Measurements from ENCODE around the gene KIF11.
"Not testable (repeated sequence)": the region's sequence is repeated elsewhere in the genome, so short reads cannot be mapped to it uniquely, and the experiment has no call there.

The KIF11 gene

DNA sequence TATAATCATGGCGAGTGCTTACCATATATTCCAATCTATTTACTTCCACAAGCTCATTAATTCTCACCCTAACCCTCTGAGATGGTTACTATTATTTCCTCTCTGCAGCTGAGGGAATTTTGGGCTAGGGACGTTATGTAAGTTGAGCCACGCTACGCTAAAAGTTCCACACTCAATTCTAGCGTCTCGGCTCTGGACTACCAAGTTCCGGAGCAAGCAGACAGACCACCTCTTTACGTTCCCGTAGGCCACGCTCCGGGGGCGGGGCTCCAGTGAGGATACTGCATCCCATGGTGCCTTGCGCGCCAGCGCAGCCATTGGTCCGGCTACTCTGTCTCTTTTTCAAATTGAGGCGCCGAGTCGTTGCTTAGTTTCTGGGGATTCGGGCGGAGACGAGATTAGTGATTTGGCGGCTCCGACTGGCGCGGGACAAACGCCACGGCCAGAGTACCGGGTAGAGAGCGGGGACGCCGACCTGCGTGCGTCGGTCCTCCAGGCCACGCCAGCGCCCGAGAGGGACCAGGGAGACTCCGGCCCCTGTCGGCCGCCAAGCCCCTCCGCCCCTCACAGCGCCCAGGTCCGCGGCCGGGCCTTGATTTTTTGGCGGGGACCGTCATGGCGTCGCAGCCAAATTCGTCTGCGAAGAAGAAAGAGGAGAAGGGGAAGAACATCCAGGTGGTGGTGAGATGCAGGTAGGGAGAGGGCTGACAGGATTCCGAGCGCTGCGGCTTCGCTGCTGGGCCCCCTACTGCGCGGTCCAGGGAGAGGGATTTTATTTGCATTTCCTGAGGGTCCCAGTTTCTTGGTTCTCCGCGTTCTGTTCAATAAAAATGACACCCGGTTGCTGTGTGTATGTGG is at the start of gene KIF11:
TSS of gene KIF11 (plus strand) at position 370 of the 858 bp plus-strand sequence. CDS start at position 616, 246 bp downstream.
- in situ Hi-C loops (cut with MboI; ENCODE audit: low sequenced_read_pairs): no loop called here

DNA sequence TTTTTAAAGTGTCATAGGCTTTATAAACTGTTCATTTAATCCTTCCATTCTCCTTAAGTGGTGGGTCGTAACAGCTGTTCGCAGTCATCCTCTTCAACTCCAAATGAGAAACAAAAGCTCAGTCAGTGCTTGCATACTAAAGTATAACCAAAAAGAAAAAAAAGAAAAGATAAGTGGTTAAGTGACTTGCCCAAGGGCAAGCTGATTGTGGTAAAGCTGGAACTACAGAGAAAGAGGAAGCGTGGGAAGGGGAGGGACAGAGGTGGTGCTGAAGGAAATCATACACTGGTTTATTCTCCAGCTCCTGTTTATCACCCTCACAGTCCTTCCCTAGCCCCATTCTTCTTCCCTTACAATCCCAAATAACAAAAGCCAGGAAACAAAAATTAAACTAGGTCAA is 48.6 kb upstream of the KIF11 start:
- in situ Hi-C loops (cut with MboI; ENCODE audit: low sequenced_read_pairs): no loop called here

DNA sequence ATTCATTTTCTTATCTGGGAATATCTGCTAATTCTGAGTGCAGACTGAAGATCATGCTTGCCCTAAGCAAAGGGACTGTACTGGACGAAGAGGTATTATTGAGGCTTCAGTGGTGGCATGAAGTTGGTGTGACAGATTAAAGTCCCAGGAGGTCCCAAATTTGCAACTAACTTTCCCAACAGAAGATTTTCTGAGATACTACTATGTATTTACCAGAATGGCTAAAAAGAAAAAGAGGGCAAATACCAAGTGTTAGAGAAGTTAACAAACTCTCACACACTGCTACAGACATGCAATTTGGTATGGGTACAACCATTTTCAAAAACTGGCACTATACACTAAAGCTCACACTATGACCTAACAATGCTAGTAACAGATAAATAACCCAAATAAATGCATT is 47.4 kb upstream of the KIF11 start:
- in situ Hi-C loops (cut with MboI; ENCODE audit: low sequenced_read_pairs): no loop called here

DNA sequence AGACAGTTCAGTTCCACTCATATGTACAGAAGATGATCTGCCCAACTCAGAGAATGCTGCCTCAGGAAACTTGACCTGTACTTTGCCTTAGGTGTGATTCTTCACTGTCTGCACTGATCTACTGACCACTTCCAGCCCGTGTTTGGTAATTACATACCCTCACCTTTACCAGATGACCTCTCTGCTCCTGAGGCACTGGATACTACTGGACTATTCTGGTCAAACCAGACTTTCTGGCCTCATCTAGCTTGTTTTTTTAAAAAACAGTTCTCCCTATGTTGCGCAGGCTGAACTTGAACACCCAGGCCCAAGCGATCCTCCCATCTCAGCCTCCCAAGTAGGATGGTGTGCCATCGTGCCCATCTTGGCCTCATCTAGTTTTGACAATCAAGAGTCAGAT is 45.3 kb upstream of the KIF11 start:
- in situ Hi-C loops (cut with MboI; ENCODE audit: low sequenced_read_pairs): no loop called here

DNA sequence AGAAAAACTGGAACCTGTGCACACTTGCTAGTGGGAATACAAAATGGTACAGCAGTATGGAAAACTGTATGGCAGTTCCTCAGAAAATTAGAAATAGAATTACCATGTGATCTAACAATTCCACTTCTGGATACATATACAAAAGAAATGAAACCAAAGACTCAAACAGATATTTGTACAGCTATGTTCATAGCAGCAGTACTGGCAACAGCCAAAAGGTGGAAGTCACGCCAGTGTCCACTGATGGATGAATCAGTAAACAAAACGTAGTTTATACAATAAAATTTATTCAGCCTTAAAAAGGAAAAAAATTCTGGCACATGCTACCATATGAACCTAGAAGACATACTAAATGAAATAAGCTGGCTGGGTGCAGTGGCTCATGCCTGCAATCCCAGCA is 42.0 kb upstream of the KIF11 start:
- in situ Hi-C loops (cut with MboI; ENCODE audit: low sequenced_read_pairs): no loop called here

DNA sequence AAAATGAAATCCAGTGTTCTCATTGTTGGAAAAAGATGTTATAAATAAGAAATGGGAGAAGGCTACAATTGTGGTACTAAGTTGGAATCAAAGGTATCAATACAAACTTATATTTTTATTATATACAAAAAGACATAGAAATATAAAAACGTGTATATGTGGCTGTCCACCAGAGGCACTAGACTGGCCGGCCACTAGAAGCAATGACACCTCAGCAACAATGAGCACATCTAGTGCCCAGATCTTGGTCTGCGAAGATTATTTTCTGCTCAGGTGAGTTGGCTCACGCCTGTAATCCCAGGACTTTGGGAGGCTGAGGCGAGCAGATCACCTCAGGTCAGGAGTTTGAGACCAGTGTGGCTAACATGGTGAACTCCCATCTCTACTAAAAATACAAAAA is 40.6 kb upstream of the KIF11 start:
- in situ Hi-C loops (cut with MboI; ENCODE audit: low sequenced_read_pairs): no loop called here

DNA sequence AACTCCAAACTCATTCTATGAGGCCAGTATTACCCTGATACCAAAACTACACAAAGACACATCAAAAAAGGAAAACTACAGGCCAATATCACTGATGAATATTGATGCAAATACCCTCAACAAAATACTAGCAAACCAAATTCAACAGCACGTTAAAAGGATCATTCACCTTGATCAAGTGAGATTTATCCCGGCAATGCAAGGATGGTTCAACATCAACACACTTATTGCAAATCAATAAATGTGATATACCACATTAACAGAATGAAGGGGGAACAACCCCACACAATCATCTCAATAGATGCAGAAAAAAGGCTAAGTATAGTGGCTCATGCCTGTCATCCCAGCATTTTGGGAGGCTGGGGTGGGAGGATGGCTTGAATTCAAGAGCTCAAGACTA is 39.0 kb upstream of the KIF11 start:
- in situ Hi-C loops (cut with MboI; ENCODE audit: low sequenced_read_pairs): no loop called here

DNA sequence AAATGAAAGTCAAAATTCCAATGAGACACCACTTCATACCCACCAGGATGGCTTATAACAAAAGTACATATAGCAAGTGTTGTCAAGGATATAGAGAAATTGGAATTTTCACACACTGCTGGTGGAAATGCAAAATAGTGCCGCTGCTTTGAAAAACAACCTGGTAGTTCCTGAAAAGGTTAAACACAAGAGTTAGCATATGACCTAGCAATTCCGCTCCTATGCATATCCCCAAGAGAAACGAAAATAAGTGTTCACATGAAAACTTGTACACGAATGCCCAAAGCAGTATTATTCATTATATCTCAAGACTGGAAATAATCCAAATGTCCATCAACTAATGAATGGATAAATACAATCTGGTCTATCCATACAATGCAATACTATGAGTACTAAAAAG is 33.9 kb upstream of the KIF11 start:
- in situ Hi-C loops (cut with MboI; ENCODE audit: low sequenced_read_pairs): no loop called here

DNA sequence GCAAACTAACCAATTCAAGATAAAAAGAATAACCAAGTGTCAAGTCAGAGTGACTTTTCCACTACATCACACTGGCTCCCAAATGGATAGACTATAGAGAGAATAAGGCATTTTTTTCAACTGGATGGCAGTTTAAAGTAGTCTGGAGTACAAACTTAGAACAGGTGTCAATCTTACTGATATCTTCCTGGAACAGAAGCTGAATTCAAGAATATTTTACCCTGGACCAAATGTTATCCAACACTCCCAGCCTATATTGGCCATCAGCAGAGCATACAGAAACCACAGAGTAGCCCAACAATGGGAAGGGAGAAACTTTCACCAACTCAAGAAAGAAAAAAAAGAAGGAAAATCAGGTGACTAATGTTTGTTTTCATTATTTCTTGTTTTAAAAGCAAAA is 30.5 kb upstream of the KIF11 start:
- in situ Hi-C loops (cut with MboI; ENCODE audit: low sequenced_read_pairs): no loop called here

DNA sequence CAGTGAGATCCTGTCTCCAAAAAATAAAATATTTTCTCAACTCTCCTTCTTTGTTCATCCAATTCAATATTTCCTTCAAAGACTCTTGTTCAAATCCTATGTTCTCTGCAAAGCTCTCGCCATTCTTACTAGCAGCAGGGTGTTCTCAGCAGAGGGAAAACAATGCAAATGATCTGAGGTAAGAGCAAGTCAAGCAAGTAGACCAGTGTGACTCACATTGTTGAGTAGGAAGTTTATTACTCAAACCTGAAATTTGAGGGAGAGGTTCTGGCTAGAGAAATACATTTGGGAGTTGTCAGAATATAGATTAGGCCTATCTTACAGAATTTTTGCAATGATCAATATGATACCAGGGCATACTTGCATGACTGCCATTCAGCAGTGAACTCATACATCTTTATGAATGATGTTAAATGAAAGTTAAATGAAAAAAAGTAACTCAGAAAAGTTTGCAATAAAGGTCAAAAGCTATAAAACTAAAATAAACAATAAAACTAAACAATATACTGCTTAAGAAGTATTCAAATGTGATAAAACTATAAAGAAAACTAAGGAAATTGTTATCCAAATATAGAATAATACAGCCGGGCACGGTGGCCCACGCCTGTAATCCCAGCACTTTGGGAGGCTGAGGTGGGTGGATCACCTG is 24.9 kb upstream of the KIF11 start:
- in situ Hi-C loops (cut with MboI; ENCODE audit: low sequenced_read_pairs): no loop called here

DNA sequence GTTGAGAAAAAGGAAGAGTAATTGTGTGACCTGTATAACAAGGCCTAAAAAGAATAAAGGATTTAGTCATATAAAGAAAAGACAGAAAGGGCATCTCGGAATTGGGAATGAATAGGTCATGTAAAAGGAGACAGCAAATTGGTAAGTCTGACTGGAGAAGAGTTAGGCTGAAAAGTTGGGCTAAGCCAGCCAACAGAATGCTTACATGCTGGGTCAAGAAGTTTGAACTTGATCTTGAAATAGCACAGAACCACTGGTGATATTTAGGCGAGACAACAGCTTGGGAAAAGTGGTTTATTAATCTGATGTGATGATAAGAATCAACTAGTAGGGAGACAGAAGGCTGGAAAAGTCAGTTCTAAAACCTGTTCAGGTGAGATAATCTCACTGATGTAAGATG is 23.9 kb upstream of the KIF11 start:
- in situ Hi-C loops (cut with MboI; ENCODE audit: low sequenced_read_pairs): no loop called here

DNA sequence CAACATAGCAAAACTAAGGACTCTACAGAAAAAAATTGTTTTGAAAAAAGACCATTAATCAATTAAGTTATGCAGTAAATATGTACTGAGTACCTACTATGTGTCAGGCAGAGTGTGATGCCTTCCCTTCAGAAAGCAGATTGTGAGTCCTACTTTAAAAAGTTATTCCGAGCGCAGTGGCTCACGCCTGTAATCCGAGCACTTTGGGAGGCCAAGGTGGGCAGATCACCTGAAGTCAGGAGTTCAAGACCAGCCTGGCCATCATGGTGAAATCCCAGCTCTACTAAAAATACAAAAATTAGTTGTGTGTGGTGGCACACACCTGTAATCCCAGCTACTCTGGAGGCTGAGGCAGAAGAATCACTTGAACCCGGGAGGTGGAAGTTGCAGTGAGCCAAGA is 23.3 kb upstream of the KIF11 start:
- in situ Hi-C loops (cut with MboI; ENCODE audit: low sequenced_read_pairs): not testable (repeated sequence)

DNA sequence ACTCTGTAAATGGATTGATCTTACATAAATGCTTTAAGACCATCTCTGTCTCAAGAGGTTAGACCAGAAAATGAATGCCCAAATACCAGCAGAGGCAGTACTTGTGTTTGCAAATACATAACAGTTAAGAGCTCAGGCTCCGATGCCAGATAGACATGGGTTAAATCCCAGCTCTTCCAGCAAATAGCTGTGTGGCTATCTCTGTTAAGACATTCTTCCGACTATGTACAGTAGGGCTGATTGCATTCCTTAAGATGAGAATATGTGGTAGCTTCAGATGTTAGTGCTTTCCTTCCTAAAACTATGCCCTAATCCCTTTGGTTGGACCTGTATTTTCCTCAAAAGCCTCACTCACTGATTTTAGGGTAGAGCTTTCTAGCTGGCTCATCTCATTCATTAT is 21.3 kb upstream of the KIF11 start:
- in situ Hi-C loops (cut with MboI; ENCODE audit: low sequenced_read_pairs): no loop called here

DNA sequence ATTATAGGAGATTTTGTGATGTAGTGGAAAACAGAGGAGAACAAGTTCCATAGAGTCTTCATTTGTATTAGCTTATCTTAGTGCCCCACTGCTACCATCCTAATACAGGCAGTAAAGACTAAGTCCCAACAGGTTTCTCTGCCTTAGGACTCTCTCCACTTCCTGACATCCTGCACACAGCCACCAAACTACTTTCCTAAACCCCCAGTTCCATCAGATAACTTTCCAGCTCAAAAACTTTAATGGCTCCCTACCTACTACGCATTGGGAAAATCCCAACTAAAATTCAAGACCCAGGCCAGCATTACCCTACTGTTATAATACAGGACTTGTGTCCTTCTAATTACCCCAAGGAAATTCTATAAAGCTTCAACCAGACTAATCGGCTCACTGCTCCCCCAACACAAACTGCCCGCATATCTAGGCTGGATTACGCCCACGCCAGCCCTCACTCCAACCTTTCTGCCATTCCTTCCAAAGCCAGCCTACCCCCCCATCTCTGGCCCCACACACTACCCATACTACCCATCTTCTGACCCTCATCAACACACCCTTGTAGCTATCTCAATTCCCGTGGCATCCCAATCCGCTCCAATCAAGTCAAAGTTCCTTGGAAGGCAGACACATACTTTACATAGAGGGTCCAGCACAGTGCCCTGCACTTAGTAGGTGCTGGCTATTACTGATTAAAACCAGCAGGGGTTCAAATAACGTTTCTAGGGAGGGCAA is 20.4 kb upstream of the KIF11 start:
- in situ Hi-C loops (cut with MboI; ENCODE audit: low sequenced_read_pairs): no loop called here

DNA sequence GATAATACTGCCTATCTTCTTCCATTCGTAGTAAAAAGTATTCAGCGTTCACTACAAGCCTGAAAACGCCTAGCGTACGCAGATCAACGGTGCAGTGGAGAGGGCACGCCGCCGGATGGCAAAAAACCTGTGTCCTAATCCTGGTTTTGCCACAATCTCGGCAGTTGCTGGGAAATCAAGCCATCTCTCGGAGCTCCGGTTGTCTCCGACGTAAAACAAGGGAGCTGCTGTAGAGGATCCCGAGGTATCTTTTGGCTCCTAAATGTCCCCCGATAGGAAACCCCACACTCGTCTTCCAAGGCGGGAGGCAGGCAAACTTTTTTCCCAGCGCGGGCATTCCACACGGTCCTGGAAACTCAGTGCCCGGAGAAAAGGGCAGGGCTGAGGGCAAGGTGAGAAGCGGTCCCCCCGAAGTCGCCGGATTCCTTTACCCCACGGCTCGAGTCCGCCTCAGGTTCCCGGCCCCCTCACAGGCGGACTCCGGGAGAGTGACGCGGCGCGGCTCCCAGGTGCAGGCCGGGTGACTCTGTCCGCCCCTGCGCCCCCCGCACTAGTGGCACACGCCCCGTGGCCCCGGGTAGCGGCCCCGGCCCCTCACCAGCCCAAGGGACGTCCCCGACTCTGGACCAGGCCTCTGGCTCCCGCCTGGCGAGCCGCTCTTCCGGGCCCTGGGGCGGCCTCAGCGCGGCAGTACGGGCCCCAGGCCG is 19.7 kb upstream of the KIF11 start:
- in situ Hi-C loops (cut with MboI; ENCODE audit: low sequenced_read_pairs): no loop called here

DNA sequence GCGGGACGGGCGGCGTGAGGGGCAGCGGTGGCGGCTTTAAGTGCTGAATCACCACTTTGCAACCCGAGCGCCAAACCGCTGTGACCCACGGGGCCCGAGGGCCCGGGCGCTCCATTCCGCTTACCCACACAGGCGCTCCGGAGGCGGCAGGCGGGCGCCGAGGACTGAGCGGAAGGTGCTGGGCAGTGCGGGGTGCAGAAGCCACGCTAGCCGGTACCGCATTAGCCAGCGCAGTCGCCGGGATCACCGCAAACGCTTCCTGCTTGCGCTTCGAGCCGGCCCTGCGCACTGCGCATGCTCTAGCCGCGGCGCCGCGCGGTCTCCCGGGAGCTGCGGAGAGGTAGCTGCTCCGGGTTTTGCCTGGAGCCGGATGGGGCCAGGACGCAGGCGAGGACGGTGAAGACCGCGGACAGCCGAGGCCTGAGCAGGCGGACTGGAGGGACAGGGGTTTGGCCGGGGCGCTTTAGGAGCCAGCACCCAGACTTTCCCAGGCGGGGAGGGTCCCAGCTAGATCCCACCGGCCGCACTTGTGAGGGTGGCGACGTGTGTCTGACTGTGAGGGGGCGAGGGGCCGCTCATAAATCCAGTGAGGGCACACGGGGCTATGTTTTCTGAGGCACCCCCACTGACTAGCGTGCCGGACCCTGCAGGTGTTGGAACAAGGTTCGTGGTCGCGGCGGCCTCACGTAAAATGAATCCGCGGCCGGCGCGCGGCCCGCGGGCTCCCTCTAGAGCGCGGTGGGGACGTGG is 19.0 kb upstream of the KIF11 start, which contains the start of gene IDE:
TSS of gene IDE (minus strand) at position 296 of the 750 bp plus-strand sequence. CDS start at position 222, 74 bp downstream.
- in situ Hi-C loops (cut with MboI; ENCODE audit: low sequenced_read_pairs): no loop called here

DNA sequence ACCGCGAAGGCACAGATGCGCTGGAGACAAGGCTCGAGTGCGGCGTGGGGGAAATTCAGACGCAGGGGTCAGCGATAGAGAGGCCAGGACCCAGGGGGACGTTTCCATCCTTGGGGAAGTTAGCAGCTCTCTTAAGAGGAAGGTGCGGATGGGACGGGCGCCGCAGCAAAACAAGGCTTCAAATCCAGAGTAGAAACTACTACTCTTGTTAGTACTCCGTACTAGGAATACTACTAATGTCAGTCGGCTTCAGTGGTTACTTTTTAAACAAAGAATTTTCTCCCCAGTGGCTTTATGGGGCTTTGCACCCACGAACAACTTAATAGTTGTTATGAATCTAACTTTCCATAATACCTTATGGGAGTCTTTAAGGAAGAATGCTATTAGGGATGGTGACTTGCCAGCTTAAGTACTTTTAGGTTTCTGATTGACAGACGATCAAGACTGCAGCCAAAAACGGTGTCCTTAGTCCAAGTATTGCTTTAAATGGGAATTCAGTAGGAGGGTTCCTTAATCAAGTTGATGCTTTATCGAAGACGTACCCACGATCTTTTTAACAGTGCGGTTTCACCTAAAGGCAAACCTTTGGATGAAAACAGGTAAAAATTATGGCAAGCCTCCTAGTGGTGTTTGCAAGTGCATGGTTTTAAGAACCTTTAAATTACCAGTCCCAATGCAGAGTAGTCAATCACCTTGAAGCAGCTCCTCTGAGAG is 18.2 kb upstream of the KIF11 start:
- in situ Hi-C loops (cut with MboI; ENCODE audit: low sequenced_read_pairs): no loop called here

DNA sequence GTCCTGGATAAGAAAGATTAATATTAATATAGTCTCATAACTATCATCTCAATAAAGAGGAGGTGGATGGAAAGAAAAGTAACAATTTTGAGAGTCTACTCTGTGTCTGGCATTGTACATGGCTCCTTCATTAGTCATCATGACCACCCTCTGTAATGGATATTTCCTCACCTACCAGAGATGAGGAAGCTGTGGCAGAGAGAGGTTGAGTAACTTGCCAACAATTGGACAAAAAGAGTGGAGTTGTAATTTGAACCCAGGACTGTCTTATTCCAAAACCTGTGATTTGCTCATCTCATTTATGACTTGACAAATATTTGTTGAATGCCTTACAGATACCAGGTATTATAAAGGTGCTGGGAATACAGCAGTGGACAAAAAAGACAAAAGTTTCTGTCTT is 17.0 kb upstream of the KIF11 start:
- in situ Hi-C loops (cut with MboI; ENCODE audit: low sequenced_read_pairs): no loop called here

DNA sequence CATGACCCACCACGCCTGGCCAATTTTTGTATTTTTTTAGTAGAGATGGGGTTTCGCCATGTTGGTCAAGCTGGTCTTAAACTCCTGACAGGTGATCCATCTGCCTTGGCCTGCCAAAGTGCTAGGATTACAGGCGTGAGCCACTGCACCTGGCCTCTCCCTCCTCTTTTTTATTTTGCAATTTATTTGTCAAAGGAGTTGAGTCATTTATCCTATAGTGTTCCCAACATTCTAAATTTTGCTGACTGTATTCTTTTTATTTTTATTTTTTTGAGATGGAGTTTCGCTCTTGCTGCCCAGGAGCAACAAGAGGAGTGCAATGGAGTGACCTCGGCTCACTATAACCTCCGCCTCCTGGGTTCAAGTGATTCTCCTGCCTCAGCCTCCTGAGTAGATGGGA is 10.6 kb upstream of the KIF11 start:
- in situ Hi-C loops (cut with MboI; ENCODE audit: low sequenced_read_pairs): not testable (repeated sequence)
